HG02981 (cell line): ENCODE data around the gene DEF6.
"Not testable (repeated sequence)": the region's sequence is repeated elsewhere in the genome, so short reads cannot be mapped to it uniquely, and the experiment has no call there.

Experiments
- ATAC-seq: cut with Tn5 transposase; IDR thresholded peaks from one replicate; pipeline ENCODE4 v1.9.1; 2021; ENCODE audit warnings: mild to moderate bottlenecking, moderate library complexity; ENCODE audit not compliant: unreplicated experiment

Gene DEF6

GRCh38 chr6:35280903-35281302, 16.7 kb upstream of the DEF6 start:
- no peak for ATAC-seq

- ATAC-seq, result no peak
Observed at GRCh38 chr6:35282472-35282871, 15.1 kb upstream of the DEF6 start.

- no peak for ATAC-seq
Observed at GRCh38 chr6:35283361-35283760, 14.3 kb upstream of the DEF6 start.

DNA sequence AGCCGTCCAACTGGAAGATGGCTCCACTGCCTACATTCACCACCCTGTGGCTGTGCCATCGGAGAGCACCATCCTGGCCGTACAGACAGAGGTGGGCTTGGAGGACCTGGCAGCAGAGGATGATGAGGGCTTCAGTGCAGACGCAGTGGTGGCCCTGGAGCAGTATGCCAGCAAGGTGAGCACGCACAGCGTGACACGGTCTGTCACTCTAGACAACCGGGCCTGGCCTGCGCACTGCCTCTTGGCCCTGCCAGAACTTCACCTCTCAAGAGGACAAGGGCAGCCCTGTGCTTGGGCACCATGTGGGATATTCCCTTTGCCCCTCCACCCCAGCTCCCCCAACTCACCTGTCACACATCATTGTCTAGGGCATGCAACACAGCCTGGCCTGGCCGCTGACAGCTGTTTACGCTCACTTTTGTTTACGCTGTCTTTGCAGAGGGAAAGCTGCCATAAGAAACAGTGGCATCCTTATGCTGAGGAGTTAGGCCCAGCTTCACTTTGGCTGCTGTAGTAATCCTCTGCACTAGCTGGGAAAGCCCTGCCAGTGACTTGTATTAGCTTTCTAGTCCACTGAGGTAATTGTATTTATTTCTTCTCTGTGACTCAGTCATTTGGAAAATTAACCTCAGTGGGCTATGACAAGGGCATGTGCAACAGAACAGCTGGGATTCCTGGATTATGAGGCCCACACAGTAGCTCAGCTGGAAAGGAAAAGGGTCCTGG, 9.8 kb upstream of the DEF6 start:
- no peak for ATAC-seq

GRCh38 chr6:35288834-35289233, 8.8 kb upstream of the DEF6 start:
- ATAC-seq, result no peak

- no peak for ATAC-seq
Observed at GRCh38 chr6:35291491-35291890, 6.1 kb upstream of the DEF6 start.

GRCh38 chr6:35292494-35292893, 5.1 kb upstream of the DEF6 start:
- ATAC-seq, result no peak

GRCh38 chr6:35293681-35294080, 3.9 kb upstream of the DEF6 start:
- no peak for ATAC-seq

GRCh38 chr6:35294308-35294945, 3.2 kb upstream of the DEF6 start:
- no peak for ATAC-seq

DNA sequence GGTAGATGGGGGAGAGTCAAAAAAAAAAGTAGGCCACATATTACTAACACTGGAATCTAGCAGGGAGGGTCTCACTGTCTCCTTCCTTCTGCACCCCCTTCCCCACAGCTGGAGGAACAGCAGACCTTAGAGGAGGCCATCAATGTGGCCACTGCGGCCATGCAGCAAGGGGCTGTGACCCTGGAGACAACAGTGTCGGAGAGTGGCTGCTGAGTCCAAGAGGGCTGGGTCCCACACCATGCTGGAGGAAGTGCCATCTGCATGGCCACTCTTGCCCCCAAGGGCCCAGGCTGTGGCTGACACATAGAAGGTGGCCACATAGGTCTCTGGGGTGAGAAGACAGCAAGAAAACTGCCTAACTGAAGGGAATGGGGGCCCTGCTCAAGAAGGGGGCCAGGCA, 2.6 kb upstream of the DEF6 start:
- no peak for ATAC-seq

GRCh38 chr6:35295521-35296315, 1.9 kb upstream of the DEF6 start:
- ATAC-seq, result no peak

DNA sequence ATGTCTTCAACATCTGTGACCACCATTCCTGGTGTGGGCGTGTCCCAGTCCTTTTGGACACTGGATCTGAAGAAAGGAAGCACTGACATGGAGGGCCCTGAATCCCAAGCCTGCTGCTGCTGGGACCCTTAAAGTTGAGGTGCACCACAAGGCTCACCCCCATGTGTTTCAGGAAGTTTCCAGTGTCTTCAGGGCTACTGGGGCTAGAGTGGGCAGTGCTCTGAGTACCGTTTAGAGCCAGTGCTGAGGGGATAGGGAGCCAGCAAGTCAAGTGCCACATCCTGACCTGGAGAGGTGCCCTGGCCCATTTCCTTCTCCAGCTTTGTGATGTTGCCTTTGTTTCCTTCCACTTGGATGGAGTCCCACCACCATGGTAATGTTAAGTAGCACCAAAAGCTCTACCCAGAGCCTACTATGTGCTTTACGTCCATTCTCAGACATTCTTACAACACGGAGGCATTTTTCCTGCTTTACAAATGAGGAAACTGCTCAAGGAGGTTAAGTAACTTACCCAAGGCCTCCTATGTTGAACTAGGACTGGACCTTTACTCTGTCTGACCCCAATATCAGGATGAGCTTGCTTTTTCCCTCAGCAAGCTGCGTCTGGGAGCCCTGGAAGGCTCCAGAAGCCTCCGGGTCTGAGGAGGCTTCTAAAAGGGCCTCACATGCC, 552 bp upstream of the DEF6 start:
- no peak for ATAC-seq

GRCh38 chr6:35298625-35299140, 1.1 kb downstream of the DEF6 start:
- no peak for ATAC-seq

GRCh38 chr6:35299674-35300073, 2.1 kb downstream of the DEF6 start:
- no peak for ATAC-seq

DNA sequence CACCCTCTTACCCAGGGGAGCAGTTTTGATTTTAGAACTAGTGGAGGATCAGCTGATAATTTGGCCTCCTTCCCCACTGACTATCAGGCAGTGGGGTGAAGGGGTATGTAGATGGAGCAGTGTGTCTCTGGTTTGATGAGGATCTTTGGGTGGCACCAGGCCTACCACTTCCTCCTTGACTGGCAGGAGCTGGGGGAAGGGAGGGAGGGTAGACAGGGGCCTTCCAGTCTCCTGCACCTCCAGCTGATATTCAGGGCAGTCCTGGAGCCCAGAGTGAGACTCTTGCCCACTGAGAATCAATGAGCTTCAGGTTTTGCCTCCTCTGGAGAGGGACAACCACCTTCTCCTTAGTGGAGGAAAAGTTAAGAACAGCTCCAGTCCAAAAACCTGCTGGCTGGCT, 3.2 kb downstream of the DEF6 start:
- ATAC-seq, result no peak

- peak; percentile 81 for ATAC-seq
Observed at GRCh38 chr6:35302604-35303241, 5.1 kb downstream of the DEF6 start.

DNA sequence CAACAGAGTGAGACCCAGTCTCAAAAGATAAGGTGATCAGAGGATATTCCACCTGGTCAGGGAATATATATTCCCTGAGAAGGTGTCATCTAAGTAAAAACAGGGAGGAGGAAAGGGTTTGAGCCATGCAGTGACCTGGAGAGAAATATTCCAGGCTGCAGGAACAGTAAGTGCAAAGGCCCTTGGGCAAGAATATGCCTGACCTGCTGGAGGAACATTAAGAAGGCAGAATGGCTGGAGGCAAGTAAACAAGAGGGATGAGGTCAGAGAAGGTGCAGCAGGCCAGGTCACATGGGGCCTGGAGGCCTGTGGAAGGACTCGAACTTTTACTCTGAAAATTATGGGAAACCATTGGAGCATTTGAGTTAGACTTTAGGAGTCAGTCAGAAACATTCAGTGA, 6.7 kb downstream of the DEF6 start:
- ATAC-seq, result no peak

- no peak for ATAC-seq
Observed at GRCh38 chr6:35305117-35305516, 7.5 kb downstream of the DEF6 start.

DNA sequence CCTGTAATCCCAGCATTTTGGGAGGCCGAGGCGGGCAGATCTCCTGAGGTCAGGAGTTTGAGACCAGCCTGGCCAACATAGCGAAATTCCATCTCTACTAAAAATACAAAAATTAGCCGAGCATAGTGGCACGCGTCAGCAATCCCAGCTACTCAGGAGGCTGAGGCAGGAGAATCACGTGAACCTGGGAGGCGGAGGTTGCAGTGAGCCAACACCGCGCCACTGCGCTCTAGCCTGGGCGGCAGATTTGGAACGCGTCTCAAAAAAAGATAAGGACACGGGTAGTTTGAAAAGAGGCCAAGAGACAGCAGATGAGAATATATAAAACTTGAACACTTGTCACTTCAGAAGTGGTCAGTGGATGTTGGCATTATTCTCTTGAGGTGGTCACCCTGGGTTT, 9.5 kb downstream of the DEF6 start:
- ATAC-seq, result not testable (repeated sequence)

DNA sequence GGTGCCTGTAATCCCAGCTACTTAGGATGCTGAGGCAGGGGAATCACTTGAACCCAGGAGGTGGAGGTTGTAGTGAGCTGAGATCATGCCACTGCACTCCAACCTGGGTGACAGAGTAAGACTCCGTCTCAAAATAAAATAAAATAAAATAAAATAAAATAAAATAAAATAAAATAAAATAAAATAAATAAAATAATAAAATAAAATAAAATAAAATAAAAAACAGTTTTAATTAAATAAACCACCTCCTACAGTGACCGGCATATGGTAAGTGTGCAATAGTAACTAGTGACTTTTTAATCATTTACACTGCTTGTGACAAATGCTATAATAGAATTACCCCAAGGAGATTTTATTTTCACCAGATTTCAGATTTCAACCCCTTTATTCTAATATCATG, 10.9 kb downstream of the DEF6 start:
- ATAC-seq, result not testable (repeated sequence)
